Measurements from ENCODE around the gene FASTKD2. TPM values are rescaled to one million over a fixed set of nuclear protein-coding genes. Genes with fewer than 3 reads are reported as not detected.
"Not testable (repeated sequence)": the region's sequence is repeated elsewhere in the genome, so short reads cannot be mapped to it uniquely, and the experiment has no call there.

FASTKD2 gene
- total and polyA plus RNA-seq, 2 experiments from 2014 or later = 17.7 to 34.4 TPM

DNA sequence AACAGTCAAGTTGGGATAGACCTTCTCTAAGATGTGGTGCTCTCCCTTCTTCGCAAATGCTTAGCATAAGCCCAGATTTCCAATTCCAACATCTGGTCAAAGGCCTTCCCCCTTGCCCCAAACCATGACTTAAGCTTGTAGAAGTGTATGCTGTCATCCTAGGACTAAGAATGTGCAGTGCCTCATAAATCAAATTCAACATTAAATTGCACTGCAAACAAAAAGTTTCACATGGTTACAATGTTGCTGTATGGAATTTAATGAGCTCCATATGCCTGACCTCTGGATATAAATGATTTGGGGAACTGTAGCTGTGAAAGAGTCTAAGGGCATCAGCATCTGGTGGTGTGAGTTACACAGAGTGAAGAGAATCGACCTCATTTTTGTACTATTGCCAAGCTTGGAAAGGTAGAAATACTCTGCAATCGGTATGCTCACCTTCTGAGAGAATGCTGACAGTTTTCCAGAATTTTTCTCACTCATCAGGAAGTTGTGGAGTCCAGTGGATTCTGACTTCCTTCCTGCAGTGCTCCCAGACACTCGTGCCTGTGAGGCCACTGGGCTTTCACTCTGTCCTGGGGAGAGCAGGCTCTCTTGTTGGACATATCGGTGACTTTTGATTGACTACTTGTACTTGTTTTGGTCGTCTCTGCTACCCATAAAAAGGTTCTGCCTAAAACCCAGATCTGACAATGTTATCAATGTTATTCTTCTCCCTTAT lies 40.6 kb downstream of the FASTKD2 start:
- Histone ChIP-seq H3K4me1 (ENCODE audit: insufficient read depth) (no peaks in the 10 kb centered on the region), H3K9me2 (replicated peaks; ENCODE audit: insufficient read depth) (no peaks in the 10 kb centered on the region), H3K27me3 (no peaks in the 10 kb centered on the region), H4K20me1 (ENCODE audit: insufficient read depth, poor library complexity, severe bottlenecking) (no peaks in the 10 kb centered on the region), H3K79me2 (no peaks in the 10 kb centered on the region), H3K4me3 (no peak overlapping the region), H3K27ac (no peak overlapping the region), H3K9me3 (ENCODE audit: low read depth) (no peaks in the 10 kb centered on the region), H3K36me3 (replicated peaks; ENCODE audit: insufficient read depth, low read depth) (no peaks in the 10 kb centered on the region), H3K4me2 (no peak overlapping the region), H2AFZ (no peak overlapping the region)
- WGBS (ENCODE audit: low lambda C conversion rate, missing lambda C conversion rate) = 64% methylated on average over 6 of the region's 6 CpGs
- DNase-seq (ENCODE audit: low spot score) = no peak
- TF ChIP-seq EZH2 (IDR thresholded peaks at IDR 0.05; ENCODE audit: borderline replicate concordance) (no peak), EZH2phosphoT487 (IDR thresholded peaks at IDR 0.05; ENCODE audit: low read depth, severe bottlenecking, unreplicated experiment) (no peak)
- TF ChIP-seq, protein P1, sequence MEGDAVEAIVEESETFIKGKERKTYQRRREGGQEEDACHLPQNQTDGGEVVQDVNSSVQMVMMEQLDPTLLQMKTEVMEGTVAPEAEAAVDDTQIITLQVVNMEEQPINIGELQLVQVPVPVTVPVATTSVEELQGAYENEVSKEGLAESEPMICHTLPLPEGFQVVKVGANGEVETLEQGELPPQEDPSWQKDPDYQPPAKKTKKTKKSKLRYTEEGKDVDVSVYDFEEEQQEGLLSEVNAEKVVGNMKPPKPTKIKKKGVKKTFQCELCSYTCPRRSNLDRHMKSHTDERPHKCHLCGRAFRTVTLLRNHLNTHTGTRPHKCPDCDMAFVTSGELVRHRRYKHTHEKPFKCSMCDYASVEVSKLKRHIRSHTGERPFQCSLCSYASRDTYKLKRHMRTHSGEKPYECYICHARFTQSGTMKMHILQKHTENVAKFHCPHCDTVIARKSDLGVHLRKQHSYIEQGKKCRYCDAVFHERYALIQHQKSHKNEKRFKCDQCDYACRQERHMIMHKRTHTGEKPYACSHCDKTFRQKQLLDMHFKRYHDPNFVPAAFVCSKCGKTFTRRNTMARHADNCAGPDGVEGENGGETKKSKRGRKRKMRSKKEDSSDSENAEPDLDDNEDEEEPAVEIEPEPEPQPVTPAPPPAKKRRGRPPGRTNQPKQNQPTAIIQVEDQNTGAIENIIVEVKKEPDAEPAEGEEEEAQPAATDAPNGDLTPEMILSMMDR (IDR thresholded peaks at IDR 0.05; ENCODE audit: poor library complexity) = no peak

DNA sequence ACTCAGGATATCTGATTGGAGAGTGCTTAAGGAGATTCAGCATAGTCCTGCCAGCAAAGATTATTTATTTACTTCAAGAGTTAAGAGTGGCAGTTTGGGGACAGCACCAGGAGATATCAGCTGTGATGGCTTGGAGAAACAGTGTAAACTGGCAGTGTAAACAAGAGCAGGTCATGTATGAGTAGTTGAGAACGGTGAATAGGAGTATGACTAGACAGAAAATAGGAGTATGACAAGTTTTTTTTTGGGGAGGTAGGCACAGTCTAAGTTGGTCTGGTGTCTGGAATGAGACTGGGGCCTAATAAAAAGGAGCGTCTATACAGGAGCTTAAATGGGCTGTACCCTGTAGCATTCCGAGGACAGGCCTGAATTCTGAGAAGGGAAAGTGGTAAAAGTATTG lies 42.2 kb downstream of the FASTKD2 start:
- H3K4me1 ChIP-seq (ENCODE audit: insufficient read depth); H3K27ac ChIP-seq: not testable (repeated sequence)
- WGBS (ENCODE audit: low lambda C conversion rate, missing lambda C conversion rate) = 69% methylated on average over 3 of the region's 3 CpGs

DNA sequence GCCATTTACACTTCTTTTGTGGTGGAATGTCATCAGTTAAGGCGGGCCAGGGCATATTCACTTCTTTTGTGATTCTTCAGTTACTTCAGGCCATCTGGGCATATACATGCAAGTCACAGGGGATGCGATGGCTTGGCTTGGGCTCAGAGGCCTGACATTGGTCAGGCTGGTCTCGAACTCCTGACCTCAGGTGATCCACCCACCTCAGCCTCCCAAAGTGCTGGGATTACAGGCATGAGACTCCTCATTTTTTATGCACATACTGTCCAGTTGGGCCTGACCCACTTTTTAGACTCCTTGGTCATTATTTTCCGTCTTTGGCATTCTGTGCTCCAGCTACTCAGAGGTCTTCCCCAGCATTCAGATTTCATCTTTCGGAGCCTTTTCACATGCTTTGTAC lies 47.1 kb downstream of the FASTKD2 start:
- not testable (repeated sequence) for H3K27ac ChIP-seq; H3K4me2 ChIP-seq; H3K9me3 ChIP-seq (ENCODE audit: low read depth); H3K4me1 ChIP-seq (ENCODE audit: insufficient read depth); H3K9me2 ChIP-seq (replicated peaks; ENCODE audit: insufficient read depth); H3K4me3 ChIP-seq; H3K27me3 ChIP-seq; H3K36me3 ChIP-seq (replicated peaks; ENCODE audit: insufficient read depth, low read depth); H4K20me1 ChIP-seq (ENCODE audit: insufficient read depth, poor library complexity, severe bottlenecking); DNase-seq (ENCODE audit: low spot score); H3K79me2 ChIP-seq; H2AFZ ChIP-seq
- WGBS (ENCODE audit: low lambda C conversion rate, missing lambda C conversion rate) = 94% methylated on average over 5 of the region's 5 CpGs

More for the DNA sequence above, 42.2 kb downstream of the FASTKD2 start:
- not testable (repeated sequence) for H2AFZ ChIP-seq; DNase-seq (ENCODE audit: low spot score); H3K9me3 ChIP-seq (ENCODE audit: low read depth); H3K79me2 ChIP-seq; H3K4me3 ChIP-seq; H3K4me2 ChIP-seq; H4K20me1 ChIP-seq (ENCODE audit: insufficient read depth, poor library complexity, severe bottlenecking); H3K27me3 ChIP-seq; H3K9me2 ChIP-seq (replicated peaks; ENCODE audit: insufficient read depth); H3K36me3 ChIP-seq (replicated peaks; ENCODE audit: insufficient read depth, low read depth)

DNA sequence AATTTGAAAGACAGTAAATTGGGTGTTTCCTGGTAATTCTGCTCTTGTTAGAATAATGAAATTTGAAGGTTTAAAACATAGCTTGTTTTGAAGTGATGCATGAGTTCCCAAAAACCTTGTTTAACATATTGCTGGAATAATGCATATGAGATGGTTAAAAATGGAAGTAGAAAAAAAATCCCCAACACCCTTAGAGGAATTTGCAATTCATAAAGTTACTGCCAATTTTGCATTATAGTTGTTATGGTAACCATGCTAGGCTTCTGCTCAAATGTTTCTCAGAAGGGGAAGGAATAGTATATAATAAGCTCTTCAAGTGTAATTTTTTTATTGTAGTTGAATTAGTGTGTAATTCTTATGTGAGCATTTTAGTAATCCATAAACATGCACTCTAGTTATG lies 49.1 kb downstream of the FASTKD2 start:
- peaks cover 3% of the 10 kb centered on the region for H3K27me3 ChIP-seq
- H3K9me3 ChIP-seq (ENCODE audit: low read depth) = no peaks in the 10 kb centered on the region
- H4K20me1 ChIP-seq (ENCODE audit: insufficient read depth, poor library complexity, severe bottlenecking) = no peaks in the 10 kb centered on the region
- DNase-seq (ENCODE audit: low spot score) = no peak
- no peaks in the 10 kb centered on the region for H3K9me2 ChIP-seq (replicated peaks; ENCODE audit: insufficient read depth)
- H3K4me1 ChIP-seq (ENCODE audit: insufficient read depth) = no peaks in the 10 kb centered on the region
- no peak overlapping the region for H2AFZ ChIP-seq
- H3K79me2 ChIP-seq = no peaks in the 10 kb centered on the region
- no peak overlapping the region for H3K4me3 ChIP-seq
- H3K36me3 ChIP-seq (replicated peaks; ENCODE audit: insufficient read depth, low read depth) = no peaks in the 10 kb centered on the region
- TF ChIP-seq, protein P1 (IDR thresholded peaks at IDR 0.05; ENCODE audit: poor library complexity) = no peak
- no peak for TF ChIP-seq EZH2 (IDR thresholded peaks at IDR 0.05; ENCODE audit: borderline replicate concordance)
- TF ChIP-seq EZH2phosphoT487 (IDR thresholded peaks at IDR 0.05; ENCODE audit: low read depth, severe bottlenecking, unreplicated experiment) = no peak
- no peak overlapping the region for H3K27ac ChIP-seq
- no peak overlapping the region for H3K4me2 ChIP-seq

All from hepatocyte (in vitro differentiated cells).